Gastrocnemius medialis (tissue), 4 donors: ENCODE data around the gene RGL3. TPM values are rescaled to one million over a fixed set of nuclear protein-coding genes. Genes with fewer than 3 reads are reported as not detected.
A peak's percentile ranks its signal among the peaks of the same experiment; 100 is the strongest.
"Not testable (repeated sequence)": the region's sequence is repeated elsewhere in the genome, so short reads cannot be mapped to it uniquely, and the experiment has no call there.

Experiments
- ATAC-seq, 2 donors: fragments of 150-250 bp; one replicate each; pipeline ENCODE4 v1.9.1; 2016
- DNase-seq, 2 donors: peaks; one replicate each; pipeline ENCODE4 v3.0.0-alpha.2; 2019
- H3K27ac ChIP-seq, 4 donors: fragments of 200-600 bp; sonication (generic); 1 replicate in 1 of 4; 2 replicates in 3 of 4; pipeline ENCODE4 v1.5.1; 2016 to 2018; ENCODE audit warnings: mild to moderate bottlenecking in 2 of 4, moderate library complexity in 1 of 4
- H3K27me3 ChIP-seq, 3 donors: fragments of 200-600 bp; sonication (generic) in 2 of 3; 1 replicate in 1 of 3; 2 replicates in 2 of 3; pipeline versions ENCODE4 v1.5.1 to v1.6.0; 2016 to 2019; ENCODE audit warnings: mild to moderate bottlenecking in 1 of 3, moderate library complexity in 1 of 3
- H3K36me3 ChIP-seq, 2 donors: fragments of 200-600 bp; sonication (generic) in 1 of 2; one replicate each; pipeline ENCODE4 v1.5.1; 2017 to 2018
- H3K4me1 ChIP-seq, 2 donors: fragments of 200-600 bp; sonication (generic) in 1 of 2; one replicate each; pipeline ENCODE4 v1.5.1; 2016 to 2017; ENCODE audit warnings: mild to moderate bottlenecking in 2 of 2
- H3K4me3 ChIP-seq, 4 donors: fragments of 200-600 bp; sonication (generic) in 3 of 4; 1 replicate in 1 of 4; 2 replicates in 3 of 4; pipeline ENCODE4 v1.5.1; 2016 to 2019; ENCODE audit warnings: mild to moderate bottlenecking in 2 of 4
- H3K9me3 ChIP-seq, 3 donors: fragments of 200-600 bp; sonication (generic) in 2 of 3; 1 replicate in 1 of 3; 2 replicates in 2 of 3; pipeline ENCODE4 v1.5.1; 2016 to 2019
- POLR2A ChIP-seq, 2 donors: fragments of 450-650 bp; IDR thresholded peaks; one replicate each; pipeline ENCODE4 v1.6.1; 2017; ENCODE audit warnings: antibody characterized with exemption in 2 of 2, mild to moderate bottlenecking in 2 of 2, moderate library complexity in 2 of 2
- in situ Hi-C, 4 donors: fragments of 200-750 bp; cut with MboI; loops; one replicate each; pipeline versions ENCODE4 v1.15.0 to v1.8.0; 2017; ENCODE audit warnings: low sequenced_read_pairs in 4 of 4
- intact Hi-C: fragments of 100-400 bp; cut with DNase I; formaldehyde crosslinking; loops from one replicate; pipeline ENCODE4 v1.15.1; 2023; ENCODE audit warnings: low total_unique reads
- total RNA-seq, 4 donors: library from RNA; depleted of rRNA; stranded (reverse); fragments of >200 nt; gene quantifications; one replicate each; pipeline versions ENCODE4 v1.1.0 to v1.2.3, GENCODE V29; 2016
- TF ChIP-seq, protein P1 (sequence below), 5 experiments: fragments of 450-650 bp in 3 of 5; fragments of 200-600 bp in 2 of 5; sonication (generic) in 2 of 5; IDR thresholded peaks in 4 of 5; conservative IDR thresholded peaks in 1 of 5; 1 replicate in 4 of 5; 2 replicates in 1 of 5; pipeline ENCODE4 v1.5.1; 2016 to 2019; ENCODE audit warnings: antibody characterized with exemption in 5 of 5, mild to moderate bottlenecking in 3 of 5, moderate library complexity in 3 of 5

The RGL3 gene
- total RNA-seq, 4 donors from 2014 or later = 0.33 to 7.0 (median 1.3) TPM

DNA sequence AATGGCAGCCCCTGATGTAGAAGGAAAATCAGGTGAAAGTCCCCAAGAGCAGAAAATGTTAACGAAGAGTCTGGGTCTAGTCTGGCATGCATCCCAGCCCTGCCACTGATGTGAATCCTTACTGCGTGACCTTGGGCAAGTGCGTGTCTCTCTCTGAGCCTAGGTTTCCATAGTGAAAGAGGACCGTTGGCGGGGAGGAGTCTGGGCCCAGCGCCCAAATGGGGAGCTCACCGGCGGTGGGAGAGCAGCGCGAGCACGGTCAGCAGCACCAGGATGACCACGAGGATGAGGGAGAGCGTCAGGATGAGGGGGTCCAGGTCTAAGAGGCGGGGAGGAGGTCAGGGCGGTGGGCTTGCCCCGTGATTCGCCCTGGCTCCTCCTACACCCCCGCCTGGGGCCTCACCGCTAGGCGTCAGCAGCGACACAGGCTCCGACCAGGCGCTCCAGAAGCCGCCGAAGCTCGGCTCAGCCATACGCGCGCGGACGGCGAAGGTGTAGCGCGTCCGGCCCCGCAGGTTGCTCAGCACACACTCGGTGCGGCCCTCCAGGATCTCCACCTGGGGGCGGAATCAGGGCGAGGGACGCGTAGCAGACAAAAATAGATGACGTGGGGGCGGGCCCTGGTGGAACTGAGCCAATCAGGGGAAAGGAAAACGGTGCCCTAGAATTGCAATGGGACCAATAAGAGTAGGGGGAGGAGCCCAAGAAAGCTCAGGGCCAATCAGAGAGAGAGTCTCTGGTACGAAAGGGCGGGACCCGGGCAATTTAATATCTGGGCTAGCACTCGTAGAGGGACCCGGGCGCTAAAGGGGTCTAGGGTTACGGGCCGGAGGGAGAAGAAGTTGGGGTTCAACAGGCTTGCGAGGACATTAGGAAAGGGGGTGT, 38.2 kb downstream of the RGL3 start:
- H3K36me3 ChIP-seq = no peaks in the 10 kb centered on the region
- in situ Hi-C loops = loop anchor here in 1 of 4 donors (25.0 kb wide), 1 partner anchor 206 kb away; the partner anchor contains the start of genes ACP5 and ZNF627
- peaks cover 24 to 30% (median 29%) of the 10 kb centered on the region in 3 donors for H3K27me3 ChIP-seq
- H3K27ac ChIP-seq = peak overlapping the region; percentile 86 to 88 (median 88)
- ATAC-seq (peak; percentile 99 to 100), DNase-seq (peak; percentile 93 to 97)
- TF ChIP-seq, protein P1, sequence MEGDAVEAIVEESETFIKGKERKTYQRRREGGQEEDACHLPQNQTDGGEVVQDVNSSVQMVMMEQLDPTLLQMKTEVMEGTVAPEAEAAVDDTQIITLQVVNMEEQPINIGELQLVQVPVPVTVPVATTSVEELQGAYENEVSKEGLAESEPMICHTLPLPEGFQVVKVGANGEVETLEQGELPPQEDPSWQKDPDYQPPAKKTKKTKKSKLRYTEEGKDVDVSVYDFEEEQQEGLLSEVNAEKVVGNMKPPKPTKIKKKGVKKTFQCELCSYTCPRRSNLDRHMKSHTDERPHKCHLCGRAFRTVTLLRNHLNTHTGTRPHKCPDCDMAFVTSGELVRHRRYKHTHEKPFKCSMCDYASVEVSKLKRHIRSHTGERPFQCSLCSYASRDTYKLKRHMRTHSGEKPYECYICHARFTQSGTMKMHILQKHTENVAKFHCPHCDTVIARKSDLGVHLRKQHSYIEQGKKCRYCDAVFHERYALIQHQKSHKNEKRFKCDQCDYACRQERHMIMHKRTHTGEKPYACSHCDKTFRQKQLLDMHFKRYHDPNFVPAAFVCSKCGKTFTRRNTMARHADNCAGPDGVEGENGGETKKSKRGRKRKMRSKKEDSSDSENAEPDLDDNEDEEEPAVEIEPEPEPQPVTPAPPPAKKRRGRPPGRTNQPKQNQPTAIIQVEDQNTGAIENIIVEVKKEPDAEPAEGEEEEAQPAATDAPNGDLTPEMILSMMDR (IDR thresholded peaks at IDR 0.05 in 4 of 5, conservative IDR thresholded peaks at IDR 0.05 in 1 of 5) = peak; percentile 65 to 83 (median 74)
- TF ChIP-seq POLR2A (IDR thresholded peaks at IDR 0.05) = peak; percentile 82 to 89
- no peaks in the 10 kb centered on the region for H3K9me3 ChIP-seq
- intact Hi-C loops = loop anchor here (1.0 to 5.0 kb wide), 4 partner anchors 54 to 216 kb away; partner anchors contain the start of genes CNN1, ODAD3, PRKCSH and ZNF627
- H3K4me3 ChIP-seq = peak overlapping the region; percentile 65 to 87 (median 77)
- peaks cover 23 to 25% of the 10 kb centered on the region in 2 donors for H3K4me1 ChIP-seq

DNA sequence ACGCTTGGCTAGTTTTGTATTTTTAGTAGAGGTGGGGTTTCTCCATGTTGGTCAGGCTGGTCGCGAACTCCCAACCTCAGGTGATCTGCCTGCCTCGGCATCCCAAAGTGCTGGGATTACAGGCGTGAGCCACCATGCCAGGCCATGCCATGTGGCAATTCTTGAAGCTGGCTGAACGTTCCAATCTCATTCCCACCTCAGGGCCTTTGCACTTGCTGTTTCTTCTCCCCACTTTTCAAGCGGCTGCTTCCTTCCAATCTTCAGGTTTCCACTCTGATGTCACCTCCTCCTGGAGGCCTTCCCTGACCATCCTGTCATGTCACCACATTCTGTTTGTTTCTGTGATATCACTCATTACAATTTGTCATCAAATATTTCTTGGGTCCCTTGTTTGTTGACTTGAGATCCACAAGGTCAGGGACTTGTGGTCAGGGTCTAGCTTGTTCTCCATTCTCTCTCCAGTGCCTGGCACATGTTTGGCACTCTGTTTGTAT, 39.2 kb downstream of the RGL3 start:
- intact Hi-C loops = loop anchor here (2.0 to 10.0 kb wide), 6 partner anchors 85 to 985 kb away; partner anchors contain the start of genes CNN1, TSPAN16, ZNF627 and ZNF653
- Histone ChIP-seq H3K36me3 (no peaks in the 10 kb centered on the region), H3K27ac (peak overlapping the region in 2 of 4 donors; percentile 86 to 87), H3K4me1 (peaks cover 31 to 33% of the 10 kb centered on the region in 2 donors), H3K9me3 (no peaks in the 10 kb centered on the region), H3K4me3 (peak overlapping the region in 2 of 4 donors; percentile 77), H3K27me3 (peaks cover 24 to 30% (median 29%) of the 10 kb centered on the region in 3 donors)
- in situ Hi-C loops = loop anchor here in 2 of 4 donors (5.0 to 25.0 kb wide), 2 partner anchors 57 to 207 kb away; partner anchors contain the start of genes ACP5 (in 1 of the 2), ODAD3 (in 1 of the 2), PRKCSH (in 1 of the 2) and ZNF627 (in 1 of the 2)
- ATAC-seq (no peak), DNase-seq (no peak)
- TF ChIP-seq, protein P1 (IDR thresholded peaks at IDR 0.05 in 4 of 5, conservative IDR thresholded peaks at IDR 0.05 in 1 of 5) = no peak
- no peak for TF ChIP-seq POLR2A (IDR thresholded peaks at IDR 0.05)

DNA sequence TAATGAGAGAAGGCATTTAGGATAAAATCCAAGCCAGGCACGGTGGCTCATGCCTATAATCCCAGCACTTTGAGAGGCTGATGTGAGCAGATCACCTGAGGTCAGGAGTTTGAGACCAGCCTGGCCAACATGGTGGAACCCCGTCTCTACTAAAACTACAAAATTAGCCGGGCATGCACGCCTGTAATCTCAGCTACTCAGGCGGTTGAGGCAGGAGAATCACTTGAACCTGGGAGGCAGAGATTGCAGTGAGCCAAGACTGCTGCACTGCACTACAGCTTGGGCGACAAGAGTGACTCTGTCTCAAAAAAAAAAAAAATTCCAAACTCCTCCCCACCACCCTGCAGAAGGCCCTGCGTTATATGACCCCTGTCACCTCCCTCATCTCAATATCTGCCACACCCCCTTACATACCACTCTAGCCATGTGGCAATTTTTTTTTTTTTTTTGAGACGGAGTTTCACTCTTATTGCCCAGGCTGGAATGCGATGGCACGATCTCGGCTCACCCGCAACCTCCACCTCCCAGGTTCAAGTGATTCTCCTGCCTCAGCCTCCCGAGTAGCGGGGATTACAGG, 39.8 kb downstream of the RGL3 start:
- intact Hi-C loops = loop anchor here (10.0 kb wide), 3 partner anchors 85 to 985 kb away; partner anchors contain the start of genes TSPAN16 and ZNF653
- not testable (repeated sequence) for H3K27ac ChIP-seq

DNA sequence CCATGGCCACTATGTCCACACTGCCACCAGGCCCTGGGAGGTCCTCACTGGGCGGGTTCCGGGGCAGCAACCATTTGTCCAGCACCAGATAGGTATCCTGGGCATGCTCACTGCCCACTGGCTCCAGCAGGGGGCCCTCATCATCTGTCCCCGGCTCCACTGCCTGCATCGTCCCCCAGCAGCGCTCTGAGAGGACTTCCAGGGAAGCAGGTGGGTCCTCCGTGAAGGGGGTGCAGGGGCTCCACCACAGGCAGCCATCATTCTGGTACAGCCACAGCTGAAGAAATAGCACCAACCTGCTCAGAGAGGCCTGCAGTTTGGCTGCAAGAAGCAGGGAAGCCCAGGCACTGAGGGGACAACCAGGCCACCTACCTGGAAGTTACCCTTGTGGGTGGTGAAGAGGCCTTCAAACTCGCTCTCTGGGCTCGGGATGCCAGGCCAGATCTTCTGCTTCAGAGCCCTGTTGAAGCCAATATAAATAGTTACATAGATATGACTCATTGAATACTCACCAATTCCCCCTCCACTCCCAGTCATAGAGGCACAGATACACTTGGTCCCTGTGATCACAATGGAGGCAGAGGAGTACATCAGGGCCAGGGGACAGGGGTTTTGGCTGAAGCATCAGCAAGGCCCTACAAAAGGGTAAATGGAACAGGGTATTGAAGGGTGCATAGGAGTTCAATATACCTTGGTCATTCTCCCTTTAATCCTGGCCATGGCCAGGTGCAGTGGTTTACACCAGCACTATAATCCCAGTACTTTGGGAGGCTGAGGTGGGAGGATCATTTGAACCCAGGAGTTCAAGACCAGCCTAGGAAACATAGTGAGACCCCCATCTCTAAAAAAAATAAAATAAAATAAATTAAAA, 40.6 kb downstream of the RGL3 start:
- no peak for ATAC-seq
- intact Hi-C loops (loop anchor here (10.0 kb wide), 3 partner anchors 84 to 984 kb away; partner anchors contain the start of genes TSPAN16 and ZNF653), in situ Hi-C loops (loop anchor here in 2 of 4 donors (5.0 to 25.0 kb wide), 2 partner anchors 59 to 209 kb away; partner anchors contain the start of genes ACP5 (in 1 of the 2), ODAD3 (in 1 of the 2), PRKCSH (in 1 of the 2) and ZNF627 (in 1 of the 2))
- TF ChIP-seq, protein P1 (IDR thresholded peaks at IDR 0.05 in 4 of 5, conservative IDR thresholded peaks at IDR 0.05 in 1 of 5) = peak in 2 of 5 experiments; percentile 3 to 35
- TF ChIP-seq POLR2A (IDR thresholded peaks at IDR 0.05) = no peak
- peaks cover 18 to 22% (median 20%) of the 10 kb centered on the region in 3 donors for H3K27me3 ChIP-seq
- H3K36me3 ChIP-seq = no peaks in the 10 kb centered on the region
- no peak for DNase-seq
- no peaks in the 10 kb centered on the region for H3K9me3 ChIP-seq
- peaks cover 36 to 40% of the 10 kb centered on the region in 2 donors for H3K4me1 ChIP-seq
- peak overlapping the region in 2 of 4 donors; percentile 19 to 34 for H3K27ac ChIP-seq
- H3K4me3 ChIP-seq = no peak overlapping the region

More for the DNA sequence above, 39.8 kb downstream of the RGL3 start:
- in situ Hi-C loops = loop anchor here in 2 of 4 donors (5.0 to 25.0 kb wide), 2 partner anchors 58 to 208 kb away; partner anchors contain the start of genes ACP5 (in 1 of the 2), ODAD3 (in 1 of the 2), PRKCSH (in 1 of the 2) and ZNF627 (in 1 of the 2)
- not testable (repeated sequence) for DNase-seq, H3K9me3 ChIP-seq, H3K4me3 ChIP-seq, H3K36me3 ChIP-seq, ATAC-seq
- Histone ChIP-seq H3K27me3 (peaks cover 24 to 30% (median 28%) of the 10 kb centered on the region in 3 donors), H3K4me1 (peaks cover 31 to 33% of the 10 kb centered on the region in 2 donors)
